ENCODE results near the gene ZNF606.

DNA sequence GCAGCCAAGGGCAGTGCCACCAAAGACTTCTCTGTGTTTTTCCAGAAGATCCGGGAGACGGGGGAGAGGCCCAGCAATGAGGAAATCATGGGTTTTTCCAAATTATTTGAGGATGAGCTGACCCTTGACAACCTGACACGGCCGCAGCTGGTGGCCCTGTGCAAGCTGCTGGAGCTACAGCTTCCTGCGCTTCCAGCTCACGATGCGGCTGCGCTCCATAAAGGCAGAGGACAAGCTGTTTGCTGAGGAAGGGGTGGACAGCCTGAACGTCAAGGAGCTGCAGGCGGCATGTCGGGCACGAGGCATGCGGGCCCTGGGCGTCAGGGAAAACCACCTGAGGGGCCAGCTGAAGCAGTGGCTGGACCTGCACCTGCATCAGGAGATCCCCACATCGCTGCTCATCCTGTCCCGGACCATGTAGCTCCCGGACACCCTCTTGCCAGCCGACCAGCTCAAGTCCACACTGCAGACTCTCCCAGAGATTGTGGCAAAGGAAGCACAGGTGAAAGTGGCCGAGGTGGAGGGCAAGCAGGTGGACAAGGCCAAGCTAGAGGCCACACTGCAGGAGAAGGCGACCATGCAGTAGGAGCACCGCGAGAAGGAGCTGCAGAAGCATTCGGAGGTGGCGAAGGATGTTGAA is 42.9 kb upstream of the ZNF606 start:
- TF ChIP-seq CTCF (IDR thresholded peaks at IDR 0.05; ENCODE audit: extremely low read depth in 1 of 2, insufficient read depth in 1 of 2, low read depth in 1 of 2, low read length in 2 of 2) (no peak), JUN (IDR thresholded peaks at IDR 0.05; ENCODE audit: borderline replicate concordance, insufficient read depth, insufficient read length, low read depth) (no peak), EZH2 (IDR thresholded peaks at IDR 0.05; ENCODE audit: borderline replicate concordance, low read depth, low read length, severe bottlenecking) (no peak)
- TF ChIP-seq, protein P1, sequence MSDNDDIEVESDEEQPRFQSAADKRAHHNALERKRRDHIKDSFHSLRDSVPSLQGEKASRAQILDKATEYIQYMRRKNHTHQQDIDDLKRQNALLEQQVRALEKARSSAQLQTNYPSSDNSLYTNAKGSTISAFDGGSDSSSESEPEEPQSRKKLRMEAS (IDR thresholded peaks at IDR 0.05; ENCODE audit: insufficient read depth, insufficient read length) = no peak
